ENCODE measurements around the gene MRPS2.

MRPS2 gene

DNA sequence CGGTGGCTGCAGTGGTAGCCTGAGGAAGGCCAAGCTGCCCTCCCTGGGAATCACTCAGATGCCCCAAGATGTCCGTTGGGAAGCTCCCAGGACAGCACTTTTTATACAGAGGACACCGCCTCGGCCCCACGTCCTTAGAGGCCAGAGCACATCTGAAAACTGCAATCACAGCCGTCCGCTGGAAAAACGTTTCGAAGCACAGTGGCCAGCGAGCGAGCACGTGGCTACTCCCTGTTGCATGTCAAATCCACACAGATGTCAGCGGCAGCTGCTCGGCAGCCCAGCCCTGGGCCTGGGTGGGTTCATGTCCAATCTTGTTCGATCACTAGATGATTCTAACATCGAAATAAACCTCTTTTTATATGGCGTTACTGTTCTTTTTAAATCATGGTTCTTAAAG, 12.0 kb upstream of the MRPS2 start:
- no peaks in the 10 kb centered on the region; the same call in none of the 2 replicates for H3K36me3 ChIP-seq (ENCODE audit: control insufficient read depth, insufficient read depth, low read length)
- TF ChIP-seq, protein P1, sequence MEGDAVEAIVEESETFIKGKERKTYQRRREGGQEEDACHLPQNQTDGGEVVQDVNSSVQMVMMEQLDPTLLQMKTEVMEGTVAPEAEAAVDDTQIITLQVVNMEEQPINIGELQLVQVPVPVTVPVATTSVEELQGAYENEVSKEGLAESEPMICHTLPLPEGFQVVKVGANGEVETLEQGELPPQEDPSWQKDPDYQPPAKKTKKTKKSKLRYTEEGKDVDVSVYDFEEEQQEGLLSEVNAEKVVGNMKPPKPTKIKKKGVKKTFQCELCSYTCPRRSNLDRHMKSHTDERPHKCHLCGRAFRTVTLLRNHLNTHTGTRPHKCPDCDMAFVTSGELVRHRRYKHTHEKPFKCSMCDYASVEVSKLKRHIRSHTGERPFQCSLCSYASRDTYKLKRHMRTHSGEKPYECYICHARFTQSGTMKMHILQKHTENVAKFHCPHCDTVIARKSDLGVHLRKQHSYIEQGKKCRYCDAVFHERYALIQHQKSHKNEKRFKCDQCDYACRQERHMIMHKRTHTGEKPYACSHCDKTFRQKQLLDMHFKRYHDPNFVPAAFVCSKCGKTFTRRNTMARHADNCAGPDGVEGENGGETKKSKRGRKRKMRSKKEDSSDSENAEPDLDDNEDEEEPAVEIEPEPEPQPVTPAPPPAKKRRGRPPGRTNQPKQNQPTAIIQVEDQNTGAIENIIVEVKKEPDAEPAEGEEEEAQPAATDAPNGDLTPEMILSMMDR (IDR thresholded peaks at IDR 0.05; ENCODE audit: insufficient read depth, low read length, poor library complexity, severe bottlenecking), result no peak
- no peak for DNase-seq (ENCODE audit: extremely low read depth, insufficient read length)
- no peak overlapping the region for H3K4me3 ChIP-seq (replicated peaks; ENCODE audit: low read depth, low read length)
- no peaks in the 10 kb centered on the region for H3K27me3 ChIP-seq (replicated peaks; ENCODE audit: control insufficient read depth, insufficient read depth, low read length)

DNA sequence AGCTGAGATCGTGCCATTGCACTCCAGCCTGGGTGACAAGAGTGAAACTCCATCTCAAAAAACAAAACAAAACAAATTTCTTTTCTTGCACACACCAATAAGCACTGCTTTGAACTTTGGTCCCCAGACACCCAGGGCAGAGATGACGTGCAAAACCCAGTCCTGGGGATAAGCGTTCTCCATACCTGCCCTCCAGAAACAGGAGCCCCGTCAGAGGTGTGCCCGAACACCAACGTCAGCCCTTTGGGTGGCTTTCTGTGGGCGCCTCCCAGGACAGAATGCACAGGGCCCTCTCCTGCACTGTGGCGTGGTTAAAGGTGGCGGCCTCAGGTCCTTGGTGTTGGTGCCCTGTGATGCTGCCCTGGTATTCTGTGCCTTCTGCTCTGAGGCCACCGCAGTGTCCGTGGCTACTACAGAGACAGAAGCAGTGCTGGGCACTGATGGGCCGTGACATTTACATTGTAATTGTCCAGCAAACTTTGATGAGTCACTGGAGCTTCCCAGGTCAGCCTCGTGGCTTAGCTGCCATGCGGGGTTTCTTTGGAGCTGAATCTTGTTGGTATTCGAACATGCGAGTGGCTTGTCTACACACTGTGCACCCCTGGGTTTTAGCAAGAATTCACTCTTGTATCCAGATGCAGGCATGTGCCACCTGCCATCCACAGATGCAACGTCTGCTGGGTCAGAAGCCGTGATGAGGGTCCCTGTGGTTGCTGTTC, 11.1 kb upstream of the MRPS2 start:
- TF ChIP-seq, protein P1 (IDR thresholded peaks at IDR 0.05; ENCODE audit: insufficient read depth, low read length, poor library complexity, severe bottlenecking), result no peak
- no peak overlapping the region for H3K4me3 ChIP-seq (replicated peaks; ENCODE audit: low read depth, low read length)
- no peaks in the 10 kb centered on the region for H3K27me3 ChIP-seq (replicated peaks; ENCODE audit: control insufficient read depth, insufficient read depth, low read length)
- no peak for DNase-seq (ENCODE audit: extremely low read depth, insufficient read length)
- H3K36me3 ChIP-seq (ENCODE audit: control insufficient read depth, insufficient read depth, low read length), result no peaks in the 10 kb centered on the region; the same call in 1 of the 2 replicates

DNA sequence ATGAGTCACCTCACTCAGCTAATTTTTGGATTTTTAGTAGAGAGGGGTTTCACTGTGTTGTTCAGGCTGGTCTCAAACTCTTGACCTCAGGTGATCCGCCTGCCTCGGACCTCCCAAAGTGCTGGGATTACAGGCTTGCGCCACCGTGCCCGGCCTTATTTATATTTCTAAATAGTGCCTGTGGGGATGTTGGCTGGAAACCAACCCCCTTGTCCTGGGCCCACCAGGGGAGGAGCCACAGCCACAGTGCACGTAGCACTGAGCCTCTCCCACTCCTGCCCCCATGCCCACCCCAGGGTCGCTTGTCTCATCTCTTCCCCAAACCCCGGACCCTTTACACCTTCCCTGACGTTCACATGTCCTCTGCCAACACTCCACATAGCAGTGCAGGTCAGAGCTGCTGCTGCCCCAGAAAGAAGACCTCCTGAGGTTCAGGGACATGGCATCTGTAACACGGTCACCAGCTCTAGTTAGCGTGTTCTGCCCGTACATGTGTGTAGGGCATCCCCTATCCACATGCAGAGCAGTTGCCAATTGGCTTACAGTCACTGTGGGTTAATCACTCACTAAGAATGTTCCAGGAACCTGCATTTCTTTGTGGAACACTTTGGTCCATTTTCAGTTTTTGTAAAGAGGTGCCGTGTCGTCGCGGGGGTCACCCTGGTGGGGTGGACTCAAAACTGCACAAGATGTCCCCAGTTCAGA, 10.2 kb upstream of the MRPS2 start:
- TF ChIP-seq, protein P1 (IDR thresholded peaks at IDR 0.05; ENCODE audit: insufficient read depth, low read length, poor library complexity, severe bottlenecking), result no peak
- Histone ChIP-seq H3K27me3 (replicated peaks; ENCODE audit: control insufficient read depth, insufficient read depth, low read length) (no peaks in the 10 kb centered on the region), H3K36me3 (ENCODE audit: control insufficient read depth, insufficient read depth, low read length) (no peaks in the 10 kb centered on the region)

DNA sequence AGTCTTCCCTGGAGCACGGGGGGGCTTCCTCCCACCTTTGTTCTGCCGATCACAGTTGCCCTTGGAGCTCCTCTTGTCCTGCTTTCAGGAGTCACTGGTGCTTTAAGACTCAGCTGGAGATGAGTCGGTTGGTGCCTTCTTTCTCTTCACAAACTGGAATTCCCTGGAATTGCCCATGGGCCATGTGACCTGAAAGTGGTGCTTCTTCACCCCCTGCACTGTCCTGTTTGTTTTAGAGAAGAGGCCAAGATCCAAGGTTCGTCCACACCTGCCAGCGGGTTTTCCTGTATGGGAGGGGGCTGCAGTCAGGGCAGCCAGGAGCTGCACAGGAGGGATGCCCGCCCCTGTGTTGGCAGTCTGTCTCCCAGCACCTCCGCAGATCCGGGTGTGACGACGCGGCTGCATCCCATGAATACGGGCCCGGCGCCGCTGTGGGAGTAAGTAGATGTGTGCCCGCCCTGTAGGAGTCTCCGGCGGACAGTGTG, 9.5 kb upstream of the MRPS2 start:
- no peak overlapping the region for H3K4me3 ChIP-seq (replicated peaks; ENCODE audit: low read depth, low read length)
- no peaks in the 10 kb centered on the region for H3K36me3 ChIP-seq (ENCODE audit: control insufficient read depth, insufficient read depth, low read length)
- H3K27me3 ChIP-seq (replicated peaks; ENCODE audit: control insufficient read depth, insufficient read depth, low read length), result no peaks in the 10 kb centered on the region
- TF ChIP-seq, protein P1 (IDR thresholded peaks at IDR 0.05; ENCODE audit: insufficient read depth, low read length, poor library complexity, severe bottlenecking), result no peak
- no peak for DNase-seq (ENCODE audit: extremely low read depth, insufficient read length)

More for the DNA sequence above, 10.2 kb upstream of the MRPS2 start:
- H3K4me3 ChIP-seq (replicated peaks; ENCODE audit: low read depth, low read length), result no peak overlapping the region
- DNase-seq (ENCODE audit: extremely low read depth, insufficient read length), result no peak

DNA sequence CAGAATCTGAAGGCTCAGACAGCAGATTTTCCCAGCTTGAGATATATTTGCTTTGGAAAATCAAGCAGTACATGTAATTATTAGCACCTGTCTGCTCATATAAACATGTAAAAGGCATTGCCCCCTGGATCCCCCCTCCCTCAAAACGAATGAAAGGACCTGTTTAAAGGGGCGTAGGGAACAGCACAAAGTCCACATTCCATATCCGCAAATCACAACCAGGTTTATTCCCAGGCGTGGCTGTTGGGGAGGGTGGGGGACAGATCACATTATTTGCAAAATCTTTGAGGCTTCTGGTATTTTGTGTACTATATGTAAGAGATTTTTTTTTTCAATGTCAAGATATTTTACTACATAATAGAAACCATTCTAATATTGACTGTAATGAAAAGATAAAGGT, 8.7 kb upstream of the MRPS2 start:
- Histone ChIP-seq H3K27me3 (replicated peaks; ENCODE audit: control insufficient read depth, insufficient read depth, low read length) (no peaks in the 10 kb centered on the region), H3K4me3 (replicated peaks; ENCODE audit: low read depth, low read length) (no peak overlapping the region), H3K36me3 (ENCODE audit: control insufficient read depth, insufficient read depth, low read length) (no peaks in the 10 kb centered on the region)
- DNase-seq (ENCODE audit: extremely low read depth, insufficient read length), result no peak
- TF ChIP-seq, protein P1 (IDR thresholded peaks at IDR 0.05; ENCODE audit: insufficient read depth, low read length, poor library complexity, severe bottlenecking), result no peak
